Activated T-cell treated with anti-CD3 and anti-CD28 coated beads, Interleukin-2, amount 50 U/mL, for 72 hours (primary cell): ENCODE data around the gene CYS1. TPM values are rescaled to one million over a fixed set of nuclear protein-coding genes. Genes with fewer than 3 reads are reported as not detected.

Experiments
- ATAC-seq, 2 donors: fragments of 150-1000 bp; cut with Tn5 transposase; replicated peaks in 1 of 2; 2 replicates each; pipeline ENCODE4 v1.10.0; 2021; ENCODE audit warnings: moderate library complexity in 2 of 2, mild to moderate bottlenecking in 1 of 2
- DNase-seq, 2 donors: peaks; one replicate each; pipeline ENCODE4 v3.0.0; 2021 to 2022; ENCODE audit warnings: mixed read lengths in 1 of 2
- H3K27ac Mint-ChIP-seq: one replicate; pipeline ENCODE4 v1.8.0; 2022; ENCODE audit warnings: mild to moderate bottlenecking, moderate library complexity, mixed read lengths
- H3K27me3 Mint-ChIP-seq: one replicate; pipeline ENCODE4 v1.8.0; 2022; ENCODE audit warnings: low read depth, mixed read lengths
- H3K36me3 Mint-ChIP-seq, 2 donors: one replicate each; pipeline ENCODE4 v1.8.0; 2022; ENCODE audit warnings: mixed read lengths in 2 of 2, mild to moderate bottlenecking in 1 of 2; ENCODE audit not compliant: insufficient read depth in 2 of 2
- H3K4me1 Mint-ChIP-seq: one replicate; pipeline ENCODE4 v1.8.0; 2022; ENCODE audit warnings: low read depth, mixed read lengths
- H3K4me3 Mint-ChIP-seq, 2 donors: one replicate each; pipeline ENCODE4 v1.8.0; 2022; ENCODE audit warnings: mild to moderate bottlenecking in 2 of 2, mixed read lengths in 2 of 2, moderate library complexity in 2 of 2
- H3K9me3 Mint-ChIP-seq, 2 donors: one replicate each; pipeline ENCODE4 v1.8.0; 2022; ENCODE audit warnings: mixed read lengths in 2 of 2
- total RNA-seq, 2 donors: library from RNA; stranded (reverse); gene quantifications; one replicate each; pipeline ENCODE4 v1.2.3, GENCODE V29; 2022

The CYS1 gene, protein sequence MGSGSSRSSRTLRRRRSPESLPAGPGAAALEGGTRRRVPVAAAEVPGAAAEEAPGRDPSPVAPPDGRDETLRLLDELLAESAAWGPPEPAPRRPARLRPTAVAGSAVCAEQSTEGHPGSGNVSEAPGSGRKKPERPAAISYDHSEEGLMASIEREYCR
- under 1 TPM; 0.46 to 0.81 TPM for total RNA-seq

GRCh38 chr2:10079870-10080535 lies at the start of gene CYS1:
Gene CYS1 (minus strand): TSS chr2:10080411. CDS start chr2:10080223, 188 bp downstream.
- Mint-ChIP-seq H3K4me3 (peak within 1 kb of the TSS; percentile 83 to 89), H3K27me3 (peaks cover 83% of the 10 kb centered on the region), H3K9me3 (no peaks in the 10 kb centered on the region), H3K36me3 (peaks cover 0 to 1% of the 10 kb centered on the region in 2 donors), H3K27ac (peak within 1 kb of the TSS; percentile 56), H3K4me1 (peaks cover 28% of the 10 kb centered on the region)
- ATAC-seq (peak; percentile 67 to 69), DNase-seq (peak; percentile 40 to 64)

DNA sequence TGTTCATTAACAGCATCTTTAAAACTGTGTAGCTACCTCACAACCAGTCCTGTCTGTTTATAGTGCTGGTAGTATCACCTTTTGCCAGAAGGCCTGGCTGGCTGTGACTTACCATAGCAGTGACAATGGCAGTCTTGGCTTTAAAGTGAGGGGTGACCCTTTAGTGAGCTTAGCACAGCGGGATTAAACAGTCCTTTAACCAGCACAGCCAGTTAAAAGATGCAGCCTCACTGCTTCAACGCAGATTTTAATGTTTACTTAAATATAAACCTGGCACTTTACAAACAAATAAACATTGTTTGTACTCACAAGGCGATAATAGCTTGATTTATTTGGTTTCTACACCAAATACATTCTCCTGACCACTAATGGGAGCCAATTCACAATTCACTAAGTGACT lies 49.3 kb upstream of the CYS1 start:
- no peaks in the 10 kb centered on the region for H3K27me3 Mint-ChIP-seq
- H3K27ac Mint-ChIP-seq: no peak overlapping the region
- H3K9me3 Mint-ChIP-seq: no peaks in the 10 kb centered on the region
- H3K4me3 Mint-ChIP-seq: no peak overlapping the region
- peaks cover 53% of the 10 kb centered on the region for H3K4me1 Mint-ChIP-seq
- peaks cover 36 to 57% of the 10 kb centered on the region in 2 donors for H3K36me3 Mint-ChIP-seq
- DNase-seq (no peak), ATAC-seq (no peak)

DNA sequence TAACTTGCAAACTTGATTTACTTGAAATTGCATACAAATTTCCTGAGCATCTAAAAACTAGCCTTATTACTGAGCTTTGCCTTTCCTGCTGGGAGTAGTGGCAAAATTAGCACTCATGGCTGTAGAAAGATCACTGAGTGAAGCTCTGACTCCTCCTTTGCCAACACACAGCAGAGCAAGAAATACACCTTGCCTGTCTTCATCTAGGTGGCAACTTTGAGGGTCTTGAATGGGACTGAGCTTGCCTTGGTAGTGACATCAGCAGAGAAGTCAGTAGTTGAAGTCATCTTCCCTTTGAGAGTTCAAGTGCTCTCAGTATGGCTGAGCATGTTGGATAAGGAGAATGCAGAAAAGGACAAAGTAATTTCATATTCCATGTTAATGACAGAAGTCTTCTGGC lies 48.2 kb upstream of the CYS1 start:
- DNase-seq (no peak), ATAC-seq (no peak)
- Mint-ChIP-seq H3K4me3 (peak overlapping the region in 1 of 2 donors; percentile 62), H3K9me3 (no peaks in the 10 kb centered on the region), H3K36me3 (peaks cover 40 to 65% of the 10 kb centered on the region in 2 donors), H3K27me3 (no peaks in the 10 kb centered on the region), H3K4me1 (peaks cover 58% of the 10 kb centered on the region), H3K27ac (peak overlapping the region; percentile 82)

DNA sequence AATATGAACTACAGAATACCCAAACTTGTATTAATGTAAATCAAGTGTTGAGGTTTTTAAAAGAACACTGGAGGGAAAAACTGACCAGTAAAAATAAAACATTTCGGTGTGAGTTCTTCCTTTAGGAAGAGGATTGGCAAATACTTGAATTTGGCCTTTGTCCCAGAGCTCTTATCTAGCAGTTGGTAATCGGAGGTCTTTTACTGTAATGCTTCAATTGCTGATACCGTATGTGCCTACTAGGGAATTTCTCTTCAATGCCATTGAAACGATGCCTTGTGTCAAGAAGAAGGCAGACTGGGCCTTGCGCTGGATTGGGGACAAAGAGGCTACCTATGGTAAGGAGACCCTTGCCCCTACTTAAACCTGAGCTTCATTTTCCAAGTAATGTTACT lies 46.4 kb upstream of the CYS1 start:
- H3K36me3 Mint-ChIP-seq: peaks cover 35 to 62% of the 10 kb centered on the region in 2 donors
- no peak overlapping the region for H3K27ac Mint-ChIP-seq
- peaks cover 62% of the 10 kb centered on the region for H3K4me1 Mint-ChIP-seq

GRCh38 chr2:10125842-10126631 lies 45.8 kb upstream of the CYS1 start:
- no peak for ATAC-seq

More for the DNA sequence above, 46.4 kb upstream of the CYS1 start:
- Mint-ChIP-seq H3K27me3 (no peaks in the 10 kb centered on the region), H3K4me3 (peak overlapping the region; percentile 8 to 25), H3K9me3 (no peaks in the 10 kb centered on the region)
- ATAC-seq: no peak
- DNase-seq: no peak

DNA sequence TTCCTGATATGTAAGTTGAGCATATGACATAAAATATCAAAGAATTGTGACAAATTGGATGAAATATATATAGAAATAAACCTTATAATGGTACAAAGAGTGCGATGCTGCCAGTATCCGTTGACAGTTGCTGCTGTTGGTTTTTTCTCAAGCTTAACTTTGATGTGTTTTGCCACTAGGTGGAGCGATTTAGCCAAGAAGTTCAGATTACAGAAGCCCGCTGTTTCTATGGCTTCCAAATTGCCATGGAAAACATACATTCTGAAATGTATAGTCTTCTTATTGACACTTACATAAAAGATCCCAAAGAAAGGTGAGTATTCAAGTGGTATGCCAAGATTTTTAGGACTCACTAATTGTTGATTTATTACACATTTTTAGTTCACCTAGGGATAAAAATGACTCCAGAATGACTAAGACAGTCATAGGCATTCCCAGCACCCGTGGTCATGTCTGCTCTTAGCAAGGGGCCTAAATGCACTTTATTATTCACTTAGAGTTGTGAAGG lies 44.4 kb upstream of the CYS1 start:
- peaks cover 65% of the 10 kb centered on the region for H3K4me1 Mint-ChIP-seq
- H3K4me3 Mint-ChIP-seq: peak overlapping the region; percentile 86 to 93
- no peaks in the 10 kb centered on the region for H3K9me3 Mint-ChIP-seq
- no peaks in the 10 kb centered on the region for H3K27me3 Mint-ChIP-seq
- peak overlapping the region; percentile 94 for H3K27ac Mint-ChIP-seq
- peaks cover 32 to 54% of the 10 kb centered on the region in 2 donors for H3K36me3 Mint-ChIP-seq
- ATAC-seq (no peak), DNase-seq (peak; percentile 47 to 54)

More at GRCh38 chr2:10125842-10126631, 45.8 kb upstream of the CYS1 start:
- Mint-ChIP-seq H3K4me3 (peak overlapping the region; percentile 86 to 93), H3K4me1 (peaks cover 66% of the 10 kb centered on the region), H3K36me3 (peaks cover 35 to 64% of the 10 kb centered on the region in 2 donors), H3K9me3 (no peaks in the 10 kb centered on the region), H3K27ac (peak overlapping the region; percentile 81), H3K27me3 (no peaks in the 10 kb centered on the region)
- DNase-seq: no peak

DNA sequence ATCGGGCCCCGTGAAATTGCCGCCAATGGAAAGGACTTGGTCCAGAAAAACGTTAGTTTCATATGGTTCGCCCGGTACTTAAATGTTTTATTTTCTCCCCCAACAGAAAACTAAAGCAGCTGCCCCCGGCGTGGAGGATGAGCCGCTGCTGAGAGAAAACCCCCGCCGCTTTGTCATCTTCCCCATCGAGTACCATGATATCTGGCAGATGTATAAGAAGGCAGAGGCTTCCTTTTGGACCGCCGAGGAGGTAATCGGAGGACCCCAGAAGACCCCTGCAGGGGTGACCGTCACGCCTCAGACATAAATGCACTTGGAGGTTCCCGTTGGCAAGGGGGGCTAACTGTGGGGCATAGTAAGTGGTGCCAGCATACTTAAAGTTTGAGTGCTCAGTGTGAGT lies 43.1 kb upstream of the CYS1 start:
- ATAC-seq (no peak), DNase-seq (peak in 1 of 2 donors; percentile 35)
- H3K9me3 Mint-ChIP-seq: no peaks in the 10 kb centered on the region
- peak overlapping the region; percentile 86 to 93 for H3K4me3 Mint-ChIP-seq
- H3K36me3 Mint-ChIP-seq: peaks cover 23 to 42% of the 10 kb centered on the region in 2 donors
- peaks cover 63% of the 10 kb centered on the region for H3K4me1 Mint-ChIP-seq
- H3K27me3 Mint-ChIP-seq: no peaks in the 10 kb centered on the region
- H3K27ac Mint-ChIP-seq: peak overlapping the region; percentile 94

- no peaks in the 10 kb centered on the region for H3K27me3 Mint-ChIP-seq
- DNase-seq (peak; percentile 95 to 97), ATAC-seq (peak; percentile 71 to 75)
- no peaks in the 10 kb centered on the region for H3K9me3 Mint-ChIP-seq
- peak within 1 kb of the TSS; percentile 96 for H3K27ac Mint-ChIP-seq
- peak within 1 kb of the TSS; percentile 92 to 94 for H3K4me3 Mint-ChIP-seq
- peaks cover 62% of the 10 kb centered on the region for H3K4me1 Mint-ChIP-seq
- peaks cover 22 to 39% of the 10 kb centered on the region in 2 donors for H3K36me3 Mint-ChIP-seq
Measured at GRCh38 chr2:10122500-10123280, 42.5 kb upstream of the CYS1 start, which contains the start of gene RRM2. Gene RRM2 (plus strand): TSS chr2:10122739. CDS start chr2:10122799, 60 bp downstream.

DNA sequence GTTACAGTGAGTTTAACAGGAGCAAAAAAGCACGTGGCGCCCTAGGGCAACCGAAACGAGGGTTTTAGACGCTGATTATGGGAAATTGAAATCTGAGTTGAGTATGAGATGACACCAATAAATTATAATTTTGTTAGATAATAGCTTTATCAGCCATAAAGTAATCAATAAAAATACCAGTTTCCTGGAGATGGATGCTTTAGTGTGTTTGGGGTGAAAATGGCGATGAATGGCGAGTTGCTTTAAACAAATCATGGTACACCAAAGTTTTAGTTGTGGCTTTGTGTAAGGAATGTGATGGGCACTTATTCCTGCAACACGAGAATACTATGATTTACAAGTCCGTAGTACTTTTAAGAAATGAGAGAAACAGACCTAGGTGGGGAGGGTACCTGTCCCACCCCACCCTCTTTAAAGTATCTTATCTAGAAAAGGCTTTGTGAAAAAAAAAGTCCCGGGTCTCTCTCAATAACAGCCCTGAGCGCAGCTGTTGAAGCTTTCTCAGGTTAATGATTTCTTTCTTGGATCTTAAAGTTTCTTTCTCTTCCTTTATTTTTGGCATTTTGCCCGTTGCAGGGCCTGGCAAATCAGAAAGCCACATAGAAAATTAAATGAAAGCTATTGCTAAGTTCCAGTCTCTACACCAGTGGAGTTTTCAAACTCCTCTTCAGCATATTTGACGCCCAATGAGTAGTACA lies 40.8 kb upstream of the CYS1 start:
- peak overlapping the region; percentile 92 to 94 for H3K4me3 Mint-ChIP-seq
- H3K27ac Mint-ChIP-seq: peak overlapping the region; percentile 96
- H3K36me3 Mint-ChIP-seq: peaks cover 17 to 30% of the 10 kb centered on the region in 2 donors
- DNase-seq: no peak
- no peaks in the 10 kb centered on the region for H3K9me3 Mint-ChIP-seq
- ATAC-seq: no peak
- no peaks in the 10 kb centered on the region for H3K27me3 Mint-ChIP-seq
- peaks cover 53% of the 10 kb centered on the region for H3K4me1 Mint-ChIP-seq

GRCh38 chr2:10120158-10120876 lies 40.1 kb upstream of the CYS1 start:
- H3K27me3 Mint-ChIP-seq: no peaks in the 10 kb centered on the region
- H3K4me3 Mint-ChIP-seq: peak overlapping the region; percentile 92 to 94
- H3K9me3 Mint-ChIP-seq: no peaks in the 10 kb centered on the region
- peaks cover 47% of the 10 kb centered on the region for H3K4me1 Mint-ChIP-seq
- H3K27ac Mint-ChIP-seq: peak overlapping the region; percentile 96
- peak; percentile 62 to 63 for ATAC-seq
- peaks cover 12 to 24% of the 10 kb centered on the region in 2 donors for H3K36me3 Mint-ChIP-seq
- DNase-seq: peak; percentile 95 to 96

DNA sequence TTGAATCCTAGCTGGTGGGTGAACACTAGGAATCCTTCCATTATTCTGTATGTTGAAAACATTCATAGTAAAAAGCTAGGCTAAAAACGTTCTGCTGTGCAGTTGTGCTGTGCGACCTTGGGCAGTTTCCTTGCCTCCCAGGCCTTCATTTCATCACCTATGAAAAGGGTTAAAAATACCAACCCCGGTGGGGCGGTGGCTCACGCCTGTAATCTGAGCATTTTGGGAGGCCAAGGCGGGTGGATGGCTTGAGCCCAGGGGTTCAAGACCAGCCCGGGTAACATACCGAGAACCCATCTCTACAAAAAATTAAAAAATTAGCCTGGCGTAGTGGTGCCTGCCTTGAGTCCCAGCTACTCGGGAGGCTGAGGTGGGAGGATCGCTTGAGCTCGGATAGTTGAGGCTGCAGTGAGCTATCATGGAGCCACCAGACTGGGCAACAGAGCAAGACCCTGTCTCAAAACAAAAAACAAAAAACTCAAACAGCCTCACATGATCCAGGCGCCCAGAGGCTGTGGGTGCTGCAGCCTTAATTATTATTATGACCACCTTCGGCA lies 39.5 kb upstream of the CYS1 start:
- ATAC-seq (no peak), DNase-seq (no peak)
- H3K9me3 Mint-ChIP-seq: no peaks in the 10 kb centered on the region
- no peaks in the 10 kb centered on the region for H3K27me3 Mint-ChIP-seq
- peak overlapping the region; percentile 81 for H3K27ac Mint-ChIP-seq
- peaks cover 41% of the 10 kb centered on the region for H3K4me1 Mint-ChIP-seq
- peak overlapping the region; percentile 92 to 94 for H3K4me3 Mint-ChIP-seq
- H3K36me3 Mint-ChIP-seq: peaks cover 8 to 18% of the 10 kb centered on the region in 2 donors
